Esophagus (tissue), 2 donors: ENCODE measurements around the gene EXOC8. TPM values are rescaled to one million over a fixed set of nuclear protein-coding genes. Genes with fewer than 3 reads are reported as not detected.

Experiments
- H3K27ac ChIP-seq, 2 donors: one replicate each; pipeline ENCODE4 v1.5.1; 2013; ENCODE audit warnings: low read depth in 2 of 2, mild to moderate bottlenecking in 2 of 2, inconsistent platforms in 1 of 2, low read length in 1 of 2, moderate library complexity in 1 of 2
- H3K27me3 ChIP-seq, 2 donors: one replicate each; pipeline ENCODE4 v1.6.1; 2013; ENCODE audit warnings: low read length in 2 of 2, control low read depth in 1 of 2, mild to moderate bottlenecking in 1 of 2; ENCODE audit not compliant: insufficient read depth in 2 of 2, control insufficient read depth in 1 of 2
- H3K36me3 ChIP-seq, 2 donors: one replicate each; pipeline ENCODE4 v1.6.1; 2013; ENCODE audit warnings: low read length in 1 of 2; ENCODE audit not compliant: control insufficient read depth in 2 of 2, insufficient read depth in 2 of 2
- H3K4me1 ChIP-seq, 2 donors: one replicate each; pipeline ENCODE4 v1.6.1; 2013; ENCODE audit warnings: low read length in 1 of 2; ENCODE audit not compliant: control insufficient read depth in 2 of 2, insufficient read depth in 2 of 2
- H3K4me3 ChIP-seq, 2 donors: one replicate each; pipeline ENCODE4 v1.5.1; 2013; ENCODE audit warnings: low read length in 2 of 2, mild to moderate bottlenecking in 2 of 2, low read depth in 1 of 2, moderate library complexity in 1 of 2
- H3K9me3 ChIP-seq, 2 donors: one replicate each; pipeline ENCODE4 v1.6.1; 2013; ENCODE audit warnings: mild to moderate bottlenecking in 2 of 2, low read depth in 1 of 2, low read length in 1 of 2, moderate library complexity in 1 of 2; ENCODE audit not compliant: control insufficient read depth in 2 of 2, insufficient read depth in 1 of 2
- WGBS, 2 donors: extraction: QIAGEN DNeasy Blood & Tissue Kit; methylation state at CpG; one replicate each; pipeline ENCODE4 v1.1.7; 2013; 5-methylcytosine and 5-hydroxymethylcytosine counted together
- polyA plus RNA-seq, 2 donors: library from polyadenylated mRNA; stranded (reverse); fragments of 200-250 nt; gene quantifications; one replicate each; pipeline ENCODE4 v1.2.3, GENCODE V29; 2013
- donor health status: healthy with polysubstance abuse.
- donor health status: Bipolar disorder and iron deficiency.

Gene EXOC8
- 1 to 10 TPM; 3.0 to 3.6 TPM for polyA plus RNA-seq

DNA sequence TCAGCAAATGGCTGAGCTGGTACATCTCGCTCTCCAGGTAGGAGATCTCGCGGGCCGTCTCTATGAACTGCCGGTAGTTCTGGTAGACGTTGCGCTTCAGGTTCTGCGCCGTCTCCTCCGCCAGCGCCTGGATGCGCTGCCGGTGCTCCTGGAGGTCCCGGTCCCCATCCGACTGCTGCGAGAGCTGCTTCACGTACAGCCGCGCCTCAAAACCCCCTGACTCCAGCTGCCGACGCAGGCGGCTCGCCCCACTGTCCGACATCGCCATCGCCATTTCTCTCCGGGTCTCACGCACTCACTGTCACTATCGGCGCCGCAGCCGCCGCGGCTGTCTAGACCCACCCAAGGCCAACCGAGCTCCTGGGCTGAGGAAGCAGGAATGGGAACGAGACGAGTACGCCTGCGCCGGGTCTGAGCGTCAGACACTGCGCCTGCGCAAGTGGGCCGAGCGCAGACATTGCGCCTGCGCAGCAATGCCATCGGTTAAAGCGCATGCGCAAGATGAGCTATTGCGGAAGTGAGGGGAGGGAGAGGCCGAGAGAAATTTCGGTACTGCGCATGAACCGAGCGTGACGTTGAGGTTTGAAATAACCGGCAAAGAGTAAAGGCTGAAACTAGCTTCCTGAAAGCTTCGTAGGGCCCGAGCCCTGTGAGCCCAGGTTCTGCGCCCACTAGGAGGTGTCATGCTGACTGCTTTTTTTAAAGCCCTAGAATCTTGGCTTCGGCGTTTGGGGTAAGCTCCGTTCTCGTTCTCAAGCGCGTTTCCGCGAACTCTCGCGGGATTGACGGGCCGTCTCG, at the start of gene EXOC8:
TSS of gene EXOC8 (minus strand) at position 381 of the 798 bp plus-strand sequence. CDS start at position 274, 107 bp downstream.
- Histone ChIP-seq H3K9me3 (no peaks in the 10 kb centered on the region), H3K36me3 (peaks cover 0 to 3% of the 10 kb centered on the region in 2 donors), H3K27ac (peak within 1 kb of the TSS; percentile 94 to 100), H3K4me1 (peaks cover 11 to 20% of the 10 kb centered on the region in 2 donors), H3K27me3 (no peaks in the 10 kb centered on the region), H3K4me3 (peak within 1 kb of the TSS; percentile 79 to 84)
- 0% methylated on average over 74 of the region's 74 CpGs for WGBS, 2 donors

DNA sequence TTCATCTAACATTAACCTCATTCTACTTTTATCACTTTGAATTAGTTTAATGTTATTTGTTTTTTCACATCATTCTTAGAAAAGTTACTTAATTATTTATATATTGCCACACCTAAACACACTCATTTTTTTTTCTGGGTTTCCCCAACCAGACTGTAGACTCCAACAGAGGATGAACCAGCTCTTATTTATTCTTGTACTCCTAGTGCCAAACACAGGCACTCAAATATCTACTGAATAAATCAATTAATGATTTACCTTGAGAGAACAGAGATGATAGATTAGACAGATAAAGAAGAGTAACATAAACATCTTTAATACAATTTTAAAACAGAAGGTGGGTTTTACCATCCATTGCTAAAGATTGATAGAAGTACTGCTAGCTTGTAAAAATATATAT, 48.8 kb upstream of the EXOC8 start:
- no peak overlapping the region for H3K4me3 ChIP-seq
- H3K4me1 ChIP-seq, result no peaks in the 10 kb centered on the region
- H3K27ac ChIP-seq, result no peak overlapping the region
- H3K27me3 ChIP-seq, result no peaks in the 10 kb centered on the region
- no peaks in the 10 kb centered on the region for H3K36me3 ChIP-seq
- H3K9me3 ChIP-seq, result no peaks in the 10 kb centered on the region

GRCh38 chr1:231385416-231385748, 47.7 kb upstream of the EXOC8 start:
- Histone ChIP-seq H3K4me3 (no peak overlapping the region), H3K27ac (no peak overlapping the region), H3K4me1 (no peaks in the 10 kb centered on the region), H3K27me3 (no peaks in the 10 kb centered on the region), H3K36me3 (no peaks in the 10 kb centered on the region), H3K9me3 (no peaks in the 10 kb centered on the region)
- WGBS, 2 donors, result 72 to 73% methylated on average over 2 of the region's 2 CpGs

- no peak overlapping the region for H3K27ac ChIP-seq
- H3K4me1 ChIP-seq, result no peaks in the 10 kb centered on the region
- 95 to 96% methylated on average over 6 of the region's 6 CpGs for WGBS, 2 donors
- no peak overlapping the region for H3K4me3 ChIP-seq
- no peaks in the 10 kb centered on the region for H3K27me3 ChIP-seq
- no peaks in the 10 kb centered on the region for H3K36me3 ChIP-seq
- no peaks in the 10 kb centered on the region for H3K9me3 ChIP-seq
These were observed 47.2 kb upstream of the EXOC8 start for GRCh38 chr1:231384696-231385415.

DNA sequence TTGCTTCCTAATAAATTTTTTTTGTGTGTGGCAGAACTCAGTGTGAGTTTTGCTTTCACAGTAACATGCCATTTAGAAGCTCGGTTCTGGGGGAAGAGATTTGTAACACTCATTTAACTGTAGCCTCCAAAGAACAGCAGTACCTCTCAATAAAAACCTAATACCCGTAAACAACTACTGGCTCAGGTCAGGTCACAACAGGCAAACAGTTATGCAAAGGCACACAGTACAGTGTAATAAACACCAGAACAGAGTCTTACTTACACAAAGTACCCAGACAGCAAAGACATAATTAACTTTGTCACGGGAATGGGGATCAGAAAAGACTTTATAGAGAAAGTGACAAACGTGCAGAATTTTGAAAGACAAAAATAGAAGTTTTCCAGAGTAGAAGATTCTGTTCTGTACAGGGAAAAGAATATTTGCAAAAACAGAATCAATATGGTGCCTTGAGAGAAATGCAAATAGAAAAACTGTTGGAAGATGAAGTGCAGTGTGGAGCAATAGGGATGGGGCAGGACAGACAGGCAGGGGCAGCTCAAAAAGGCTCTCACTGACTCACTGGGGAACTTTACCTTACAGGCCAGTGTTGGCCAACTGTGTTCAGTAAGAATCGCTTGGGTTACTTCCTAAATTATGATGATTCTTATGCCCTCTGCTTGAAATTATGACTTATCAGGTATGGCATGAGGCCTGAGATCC, 45.7 kb upstream of the EXOC8 start:
- Histone ChIP-seq H3K4me1 (no peaks in the 10 kb centered on the region), H3K9me3 (no peaks in the 10 kb centered on the region), H3K4me3 (no peak overlapping the region), H3K27ac (no peak overlapping the region), H3K27me3 (no peaks in the 10 kb centered on the region), H3K36me3 (no peaks in the 10 kb centered on the region)
- WGBS, 2 donors, result 66 to 70% methylated on average over 5 of the region's 5 CpGs

DNA sequence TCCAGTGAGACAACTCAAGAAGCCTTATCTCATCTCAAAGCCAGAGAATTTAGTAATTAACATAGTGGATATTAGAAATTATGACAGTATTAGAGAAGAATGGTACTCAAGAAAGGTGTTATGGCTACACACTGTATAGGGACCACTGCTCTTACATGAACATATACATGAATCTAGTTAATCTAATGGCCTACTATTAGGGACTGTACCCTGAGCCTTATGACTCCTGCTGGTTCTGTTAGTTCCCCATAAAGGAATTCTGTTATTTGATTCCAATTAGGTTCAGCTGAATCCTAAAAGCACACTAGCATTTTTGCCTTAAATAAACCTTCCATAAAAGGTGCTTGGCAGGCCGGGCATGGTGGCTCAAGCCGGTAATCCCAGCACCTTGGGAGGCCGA, 44.8 kb upstream of the EXOC8 start:
- no peaks in the 10 kb centered on the region for H3K4me1 ChIP-seq
- no peaks in the 10 kb centered on the region for H3K36me3 ChIP-seq
- H3K27ac ChIP-seq, result no peak overlapping the region
- H3K27me3 ChIP-seq, result no peaks in the 10 kb centered on the region
- no peak overlapping the region for H3K4me3 ChIP-seq
- WGBS, 2 donors, result 91 to 98% methylated on average over 3 of the region's 3 CpGs
- no peaks in the 10 kb centered on the region for H3K9me3 ChIP-seq

DNA sequence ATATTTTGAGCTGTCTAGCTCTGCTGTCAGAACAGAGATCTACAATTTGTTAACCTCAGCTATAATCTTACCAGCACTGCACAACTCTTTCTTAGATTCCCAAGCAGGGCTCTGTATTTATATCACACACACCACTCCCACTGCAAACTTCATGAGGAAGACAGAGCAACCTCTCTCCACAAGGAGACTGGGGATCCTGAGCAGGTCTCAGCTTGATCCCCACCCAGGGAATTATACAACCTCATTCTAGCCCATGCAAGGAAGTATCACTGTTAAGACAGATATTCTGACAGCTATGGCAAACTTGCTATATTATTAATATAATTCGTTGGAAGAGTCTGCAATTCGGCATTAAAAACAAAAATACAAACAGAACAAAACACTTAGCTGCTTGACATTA, 44.1 kb upstream of the EXOC8 start:
- Histone ChIP-seq H3K36me3 (no peaks in the 10 kb centered on the region), H3K27ac (no peak overlapping the region), H3K27me3 (no peaks in the 10 kb centered on the region), H3K4me1 (no peaks in the 10 kb centered on the region), H3K9me3 (no peaks in the 10 kb centered on the region), H3K4me3 (no peak overlapping the region)
- 51 to 53% methylated on average over 2 of the region's 2 CpGs for WGBS, 2 donors

DNA sequence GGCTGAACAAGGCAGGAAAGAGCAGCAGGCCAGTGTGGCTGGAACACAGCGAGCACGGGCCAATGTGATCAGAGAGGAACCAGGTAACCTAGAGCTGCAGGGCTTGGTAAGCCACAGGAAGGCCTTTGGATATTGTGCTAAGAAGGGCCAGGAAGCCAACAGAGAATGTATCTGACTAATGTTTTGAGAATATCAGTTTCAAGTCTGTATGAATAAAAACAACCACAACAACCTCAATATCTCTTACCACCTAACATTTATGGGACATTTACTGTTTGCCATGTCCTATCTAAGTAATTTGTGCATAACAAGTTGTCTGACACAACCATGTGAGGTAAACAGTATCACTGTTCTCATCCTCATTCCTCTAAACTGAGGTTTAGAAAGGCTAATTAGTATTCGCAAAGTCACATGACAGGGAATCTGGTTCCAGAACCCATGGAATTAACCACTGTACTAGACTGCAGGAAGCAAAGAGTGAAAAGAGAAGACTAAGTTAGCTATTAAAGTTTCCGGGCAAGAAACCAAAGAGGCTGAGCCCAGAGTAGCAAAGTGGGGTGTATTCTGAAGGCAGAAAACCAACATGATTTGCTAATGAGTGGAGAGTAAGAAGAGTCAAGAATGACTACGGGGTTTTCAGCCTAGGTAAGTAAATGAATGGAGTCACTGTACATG, 39.4 kb upstream of the EXOC8 start:
- H3K36me3 ChIP-seq, result no peaks in the 10 kb centered on the region
- no peak overlapping the region for H3K4me3 ChIP-seq
- no peaks in the 10 kb centered on the region for H3K4me1 ChIP-seq
- H3K9me3 ChIP-seq, result no peaks in the 10 kb centered on the region
- H3K27me3 ChIP-seq, result no peaks in the 10 kb centered on the region
- WGBS, 2 donors, result 80 to 81% methylated on average over 5 of the region's 5 CpGs
- no peak overlapping the region for H3K27ac ChIP-seq

GRCh38 chr1:231376101-231376500, 38.4 kb upstream of the EXOC8 start:
- Histone ChIP-seq H3K4me1 (no peaks in the 10 kb centered on the region), H3K27ac (no peak overlapping the region), H3K4me3 (no peak overlapping the region), H3K36me3 (no peaks in the 10 kb centered on the region), H3K9me3 (no peaks in the 10 kb centered on the region), H3K27me3 (no peaks in the 10 kb centered on the region)
- 60 to 73% methylated on average over 4 of the region's 4 CpGs for WGBS, 2 donors
